ENCODE measurements around the gene PARM1.

The PARM1 gene, protein sequence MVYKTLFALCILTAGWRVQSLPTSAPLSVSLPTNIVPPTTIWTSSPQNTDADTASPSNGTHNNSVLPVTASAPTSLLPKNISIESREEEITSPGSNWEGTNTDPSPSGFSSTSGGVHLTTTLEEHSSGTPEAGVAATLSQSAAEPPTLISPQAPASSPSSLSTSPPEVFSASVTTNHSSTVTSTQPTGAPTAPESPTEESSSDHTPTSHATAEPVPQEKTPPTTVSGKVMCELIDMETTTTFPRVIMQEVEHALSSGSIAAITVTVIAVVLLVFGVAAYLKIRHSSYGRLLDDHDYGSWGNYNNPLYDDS

GRCh38 chr4:74932832-74933561 is at the start of gene PARM1:
Gene PARM1 (plus strand): TSS chr4:74933116. CDS start chr4:74933328, 212 bp downstream.
- peak within 1 kb of the TSS; percentile 84 to 89 for H3K9ac ChIP-seq (ENCODE audit: low read depth in 1 of 2, low read length in 2 of 2)
- H3K36me3 ChIP-seq (ENCODE audit: control insufficient read depth in 2 of 2, insufficient read depth in 2 of 2, low read length in 2 of 2), result no peaks in the 10 kb centered on the region
- H3K4me3 ChIP-seq (ENCODE audit: low read length in 2 of 2), result peak within 1 kb of the TSS; percentile 73 to 86
- no peaks in the 10 kb centered on the region for H3K9me3 ChIP-seq (ENCODE audit: control insufficient read depth in 2 of 2, low read length in 2 of 2)
- H3K27me3 ChIP-seq (ENCODE audit: control insufficient read depth in 2 of 2, insufficient read depth in 2 of 2, low read length in 2 of 2), result no peaks in the 10 kb centered on the region
- peaks cover 2 to 3% of the 10 kb centered on the region in 2 donors for H3K4me1 ChIP-seq (ENCODE audit: control insufficient read depth in 2 of 2, insufficient read depth in 2 of 2, low read length in 2 of 2)
- peak within 1 kb of the TSS; percentile 84 to 91 for H3K27ac ChIP-seq (ENCODE audit: low read depth in 2 of 2, low read length in 2 of 2)

- H3K27me3 ChIP-seq (ENCODE audit: control insufficient read depth in 2 of 2, insufficient read depth in 2 of 2, low read length in 2 of 2), result no peaks in the 10 kb centered on the region
- H3K36me3 ChIP-seq (ENCODE audit: control insufficient read depth in 2 of 2, insufficient read depth in 2 of 2, low read length in 2 of 2), result no peaks in the 10 kb centered on the region
- no peaks in the 10 kb centered on the region for H3K4me1 ChIP-seq (ENCODE audit: control insufficient read depth in 2 of 2, insufficient read depth in 2 of 2, low read length in 2 of 2)
- no peak overlapping the region for H3K27ac ChIP-seq (ENCODE audit: low read depth in 2 of 2, low read length in 2 of 2)
- H3K9ac ChIP-seq (ENCODE audit: low read depth in 1 of 2, low read length in 2 of 2), result no peak overlapping the region
- no peak overlapping the region for H3K4me3 ChIP-seq (ENCODE audit: low read length in 2 of 2)
- no peaks in the 10 kb centered on the region for H3K9me3 ChIP-seq (ENCODE audit: control insufficient read depth in 2 of 2, low read length in 2 of 2)
These were observed 48.6 kb upstream of the PARM1 start for GRCh38 chr4:74884266-74884665.

- Histone ChIP-seq H3K27me3 (ENCODE audit: control insufficient read depth in 2 of 2, insufficient read depth in 2 of 2, low read length in 2 of 2) (no peaks in the 10 kb centered on the region), H3K4me1 (ENCODE audit: control insufficient read depth in 2 of 2, insufficient read depth in 2 of 2, low read length in 2 of 2) (no peaks in the 10 kb centered on the region), H3K36me3 (ENCODE audit: control insufficient read depth in 2 of 2, insufficient read depth in 2 of 2, low read length in 2 of 2) (no peaks in the 10 kb centered on the region), H3K9me3 (ENCODE audit: control insufficient read depth in 2 of 2, low read length in 2 of 2) (no peaks in the 10 kb centered on the region), H3K4me3 (ENCODE audit: low read length in 2 of 2) (no peak overlapping the region), H3K9ac (ENCODE audit: low read depth in 1 of 2, low read length in 2 of 2) (no peak overlapping the region), H3K27ac (ENCODE audit: low read depth in 2 of 2, low read length in 2 of 2) (no peak overlapping the region)
These were observed 46.4 kb upstream of the PARM1 start for GRCh38 chr4:74886484-74886883.

- Histone ChIP-seq H3K4me1 (ENCODE audit: control insufficient read depth in 2 of 2, insufficient read depth in 2 of 2, low read length in 2 of 2) (no peaks in the 10 kb centered on the region), H3K4me3 (ENCODE audit: low read length in 2 of 2) (no peak overlapping the region), H3K36me3 (ENCODE audit: control insufficient read depth in 2 of 2, insufficient read depth in 2 of 2, low read length in 2 of 2) (no peaks in the 10 kb centered on the region), H3K27me3 (ENCODE audit: control insufficient read depth in 2 of 2, insufficient read depth in 2 of 2, low read length in 2 of 2) (no peaks in the 10 kb centered on the region), H3K9me3 (ENCODE audit: control insufficient read depth in 2 of 2, low read length in 2 of 2) (no peaks in the 10 kb centered on the region), H3K9ac (ENCODE audit: low read depth in 1 of 2, low read length in 2 of 2) (no peak overlapping the region), H3K27ac (ENCODE audit: low read depth in 2 of 2, low read length in 2 of 2) (no peak overlapping the region)
These were observed 42.6 kb upstream of the PARM1 start for GRCh38 chr4:74890341-74890740.

DNA sequence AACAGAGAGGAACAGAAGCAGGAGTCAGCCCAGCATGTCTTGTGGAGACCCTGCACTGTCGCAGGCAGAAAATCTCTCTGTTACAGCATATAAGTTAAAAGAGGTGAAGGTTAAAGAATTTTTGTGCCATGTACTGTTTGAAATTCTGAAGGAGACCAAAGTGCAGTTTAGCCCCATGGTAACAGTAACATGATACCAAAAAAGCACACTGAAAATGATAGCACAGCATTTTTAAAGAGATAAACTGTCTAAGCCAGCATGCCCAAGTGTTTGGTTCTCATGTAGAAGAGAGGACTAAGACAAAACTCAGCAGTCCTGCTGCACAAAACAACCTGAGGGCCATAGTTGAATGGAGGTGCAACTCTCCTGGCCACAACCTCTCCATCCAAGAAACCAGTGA is 41.9 kb upstream of the PARM1 start:
- no peaks in the 10 kb centered on the region for H3K9me3 ChIP-seq (ENCODE audit: control insufficient read depth in 2 of 2, low read length in 2 of 2)
- no peaks in the 10 kb centered on the region for H3K36me3 ChIP-seq (ENCODE audit: control insufficient read depth in 2 of 2, insufficient read depth in 2 of 2, low read length in 2 of 2)
- no peak overlapping the region for H3K9ac ChIP-seq (ENCODE audit: low read depth in 1 of 2, low read length in 2 of 2)
- no peak overlapping the region for H3K27ac ChIP-seq (ENCODE audit: low read depth in 2 of 2, low read length in 2 of 2)
- H3K27me3 ChIP-seq (ENCODE audit: control insufficient read depth in 2 of 2, insufficient read depth in 2 of 2, low read length in 2 of 2), result no peaks in the 10 kb centered on the region
- H3K4me3 ChIP-seq (ENCODE audit: low read length in 2 of 2), result no peak overlapping the region
- H3K4me1 ChIP-seq (ENCODE audit: control insufficient read depth in 2 of 2, insufficient read depth in 2 of 2, low read length in 2 of 2), result no peaks in the 10 kb centered on the region

GRCh38 chr4:74893171-74893570 is 39.7 kb upstream of the PARM1 start:
- no peaks in the 10 kb centered on the region for H3K36me3 ChIP-seq (ENCODE audit: control insufficient read depth in 2 of 2, insufficient read depth in 2 of 2, low read length in 2 of 2)
- no peaks in the 10 kb centered on the region for H3K4me1 ChIP-seq (ENCODE audit: control insufficient read depth in 2 of 2, insufficient read depth in 2 of 2, low read length in 2 of 2)
- no peak overlapping the region for H3K27ac ChIP-seq (ENCODE audit: low read depth in 2 of 2, low read length in 2 of 2)
- H3K27me3 ChIP-seq (ENCODE audit: control insufficient read depth in 2 of 2, insufficient read depth in 2 of 2, low read length in 2 of 2), result no peaks in the 10 kb centered on the region
- H3K9me3 ChIP-seq (ENCODE audit: control insufficient read depth in 2 of 2, low read length in 2 of 2), result no peaks in the 10 kb centered on the region
- H3K9ac ChIP-seq (ENCODE audit: low read depth in 1 of 2, low read length in 2 of 2), result no peak overlapping the region
- no peak overlapping the region for H3K4me3 ChIP-seq (ENCODE audit: low read length in 2 of 2)

- Histone ChIP-seq H3K36me3 (ENCODE audit: control insufficient read depth in 2 of 2, insufficient read depth in 2 of 2, low read length in 2 of 2) (no peaks in the 10 kb centered on the region), H3K9ac (ENCODE audit: low read depth in 1 of 2, low read length in 2 of 2) (no peak overlapping the region), H3K9me3 (ENCODE audit: control insufficient read depth in 2 of 2, low read length in 2 of 2) (no peaks in the 10 kb centered on the region), H3K4me3 (ENCODE audit: low read length in 2 of 2) (no peak overlapping the region), H3K27me3 (ENCODE audit: control insufficient read depth in 2 of 2, insufficient read depth in 2 of 2, low read length in 2 of 2) (no peaks in the 10 kb centered on the region), H3K4me1 (ENCODE audit: control insufficient read depth in 2 of 2, insufficient read depth in 2 of 2, low read length in 2 of 2) (no peaks in the 10 kb centered on the region), H3K27ac (ENCODE audit: low read depth in 2 of 2, low read length in 2 of 2) (no peak overlapping the region)
These were observed 36.3 kb upstream of the PARM1 start for GRCh38 chr4:74896595-74896994.

DNA sequence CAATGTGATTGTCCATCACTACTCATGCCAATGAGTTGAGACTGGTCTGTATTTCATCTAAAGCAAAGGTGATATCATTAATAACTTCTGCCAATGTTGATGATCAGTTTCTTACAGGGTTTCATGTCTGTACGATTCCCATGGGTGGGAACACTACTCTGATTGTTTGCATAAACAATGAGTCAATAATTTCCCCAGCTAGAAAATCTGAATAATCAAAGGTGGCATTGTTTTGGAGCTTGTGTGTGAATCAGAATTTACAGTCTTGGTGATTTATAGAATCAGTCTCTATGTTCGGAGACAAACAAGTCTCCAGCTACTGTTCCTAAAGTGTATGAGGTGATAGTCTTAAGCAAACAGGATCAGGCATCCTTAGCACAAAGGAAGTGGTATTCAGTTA is 35.5 kb upstream of the PARM1 start:
- H3K27ac ChIP-seq (ENCODE audit: low read depth in 2 of 2, low read length in 2 of 2), result no peak overlapping the region
- H3K9me3 ChIP-seq (ENCODE audit: control insufficient read depth in 2 of 2, low read length in 2 of 2), result no peaks in the 10 kb centered on the region
- no peaks in the 10 kb centered on the region for H3K36me3 ChIP-seq (ENCODE audit: control insufficient read depth in 2 of 2, insufficient read depth in 2 of 2, low read length in 2 of 2)
- H3K9ac ChIP-seq (ENCODE audit: low read depth in 1 of 2, low read length in 2 of 2), result no peak overlapping the region
- H3K4me3 ChIP-seq (ENCODE audit: low read length in 2 of 2), result no peak overlapping the region
- no peaks in the 10 kb centered on the region for H3K4me1 ChIP-seq (ENCODE audit: control insufficient read depth in 2 of 2, insufficient read depth in 2 of 2, low read length in 2 of 2)
- H3K27me3 ChIP-seq (ENCODE audit: control insufficient read depth in 2 of 2, insufficient read depth in 2 of 2, low read length in 2 of 2), result no peaks in the 10 kb centered on the region

DNA sequence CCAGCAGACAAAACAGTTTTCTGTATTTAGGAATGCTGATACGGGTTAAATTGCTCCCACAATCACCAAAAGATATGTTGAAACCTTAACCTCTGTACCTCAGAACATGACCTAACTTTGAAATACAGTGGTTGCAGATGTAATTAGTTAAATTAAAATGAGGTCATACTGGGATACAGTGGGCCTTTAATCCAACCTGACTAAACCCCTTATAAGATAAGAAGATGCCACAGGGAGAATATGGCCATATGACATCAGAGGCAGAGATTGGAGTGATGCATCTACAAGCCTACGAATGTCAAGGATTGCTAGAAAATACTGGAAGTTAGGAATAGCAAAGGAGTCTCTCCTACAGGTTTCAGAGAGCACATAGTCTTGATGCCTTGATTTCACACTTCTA is 32.1 kb upstream of the PARM1 start:
- Histone ChIP-seq H3K4me1 (ENCODE audit: control insufficient read depth in 2 of 2, insufficient read depth in 2 of 2, low read length in 2 of 2) (no peaks in the 10 kb centered on the region), H3K4me3 (ENCODE audit: low read length in 2 of 2) (no peak overlapping the region), H3K36me3 (ENCODE audit: control insufficient read depth in 2 of 2, insufficient read depth in 2 of 2, low read length in 2 of 2) (no peaks in the 10 kb centered on the region), H3K9me3 (ENCODE audit: control insufficient read depth in 2 of 2, low read length in 2 of 2) (no peaks in the 10 kb centered on the region), H3K27ac (ENCODE audit: low read depth in 2 of 2, low read length in 2 of 2) (no peak overlapping the region), H3K9ac (ENCODE audit: low read depth in 1 of 2, low read length in 2 of 2) (no peak overlapping the region), H3K27me3 (ENCODE audit: control insufficient read depth in 2 of 2, insufficient read depth in 2 of 2, low read length in 2 of 2) (no peaks in the 10 kb centered on the region)

GRCh38 chr4:74904509-74905065 is 28.3 kb upstream of the PARM1 start:
- H3K27me3 ChIP-seq (ENCODE audit: control insufficient read depth in 2 of 2, insufficient read depth in 2 of 2, low read length in 2 of 2), result no peaks in the 10 kb centered on the region
- H3K36me3 ChIP-seq (ENCODE audit: control insufficient read depth in 2 of 2, insufficient read depth in 2 of 2, low read length in 2 of 2), result no peaks in the 10 kb centered on the region
- H3K4me1 ChIP-seq (ENCODE audit: control insufficient read depth in 2 of 2, insufficient read depth in 2 of 2, low read length in 2 of 2), result no peaks in the 10 kb centered on the region
- no peak overlapping the region for H3K9ac ChIP-seq (ENCODE audit: low read depth in 1 of 2, low read length in 2 of 2)
- H3K27ac ChIP-seq (ENCODE audit: low read depth in 2 of 2, low read length in 2 of 2), result no peak overlapping the region
- no peak overlapping the region for H3K4me3 ChIP-seq (ENCODE audit: low read length in 2 of 2)
- no peaks in the 10 kb centered on the region for H3K9me3 ChIP-seq (ENCODE audit: control insufficient read depth in 2 of 2, low read length in 2 of 2)

Measured in mucosa of rectum (tissue), 2 donors.